NCI-H82 treated with DMSO at 0.1 percent for 48 hours (cell line): Measurements from ENCODE around the gene TP53BP1.
A peak's percentile ranks its signal among the peaks of the same experiment; 100 is the strongest.

ENCODE experiments used
- DNase-seq: peaks from one replicate; lab custom pipeline; 2025; ENCODE audit not compliant: unreplicated experiment; lab: John Stamatoyannopoulos, UW

TP53BP1 gene

DNA sequence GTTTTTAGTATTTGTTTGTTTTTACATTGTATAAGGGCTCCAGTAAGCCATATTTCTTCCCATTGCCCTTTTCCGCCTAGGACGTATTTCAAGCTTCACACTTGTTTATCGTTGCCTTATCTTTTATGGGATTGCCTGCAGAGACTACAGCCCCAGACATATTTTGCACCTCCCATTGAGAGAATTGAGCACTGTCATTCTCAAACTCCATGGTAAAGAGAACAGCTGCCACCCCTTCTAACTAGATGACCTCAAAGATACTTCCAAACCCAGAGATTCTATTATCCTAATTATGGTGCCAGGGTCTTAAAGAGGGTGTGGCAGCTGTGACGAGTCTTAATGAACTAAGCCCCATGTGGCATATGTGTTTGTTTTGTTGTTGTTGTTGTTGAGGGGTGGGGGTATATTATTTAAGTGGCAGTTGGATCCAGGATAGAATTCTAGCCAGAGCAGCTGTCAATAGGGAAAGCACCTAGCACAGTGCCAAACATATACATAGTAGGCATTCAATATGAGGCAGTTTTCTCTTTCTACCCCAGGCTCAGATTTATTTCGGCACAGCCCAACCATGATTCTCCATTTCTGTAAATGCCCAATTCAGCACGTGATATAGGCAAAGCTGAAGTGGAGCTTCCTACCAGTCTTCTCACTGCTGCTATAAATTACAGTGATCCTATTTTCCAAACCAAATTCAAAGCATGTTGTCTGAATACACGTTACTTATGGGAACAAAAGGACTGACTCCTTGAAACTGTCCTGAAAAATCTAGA, 932 bp upstream of the TP53BP1 start:
- DNase-seq: peak; percentile 95

DNA sequence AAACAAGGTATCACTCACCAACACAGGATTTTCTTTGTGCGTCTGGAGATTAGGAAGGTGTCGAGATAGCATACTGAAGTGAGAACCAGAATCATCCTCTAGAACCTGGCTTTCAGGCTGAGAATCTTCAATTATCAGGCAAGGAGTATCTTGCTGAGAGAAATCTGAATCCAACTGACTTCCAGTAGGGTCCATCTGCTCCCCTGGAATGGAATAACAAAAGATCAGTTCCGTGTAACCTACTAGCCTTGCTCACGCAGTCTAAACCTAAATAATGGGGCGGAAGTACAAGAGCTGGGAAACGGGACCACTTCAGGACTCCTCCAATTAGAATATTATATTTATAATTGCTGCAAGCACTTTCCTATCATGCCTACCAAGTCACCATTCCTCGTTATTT, 690 bp downstream of the TP53BP1 start:
- DNase-seq: no peak

DNA sequence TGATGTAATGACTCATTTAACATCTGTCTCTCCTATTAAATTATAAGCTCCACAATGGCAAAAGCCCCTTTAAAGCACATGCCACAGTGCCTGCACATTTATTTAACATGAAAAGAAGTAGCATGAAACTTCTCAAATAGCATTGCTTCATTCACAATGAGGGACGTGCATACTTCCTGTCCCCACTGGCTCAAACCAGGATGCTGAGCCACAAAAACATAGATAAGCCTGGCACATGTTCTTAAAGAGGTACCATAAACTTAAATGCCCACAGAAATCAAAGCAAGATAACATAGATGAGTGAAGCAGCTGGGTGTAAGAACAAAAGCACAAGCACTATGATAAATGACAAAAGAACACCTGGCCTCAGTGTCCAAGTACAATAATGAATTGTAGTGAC, 3.8 kb downstream of the TP53BP1 start:
- no peak for DNase-seq

DNA sequence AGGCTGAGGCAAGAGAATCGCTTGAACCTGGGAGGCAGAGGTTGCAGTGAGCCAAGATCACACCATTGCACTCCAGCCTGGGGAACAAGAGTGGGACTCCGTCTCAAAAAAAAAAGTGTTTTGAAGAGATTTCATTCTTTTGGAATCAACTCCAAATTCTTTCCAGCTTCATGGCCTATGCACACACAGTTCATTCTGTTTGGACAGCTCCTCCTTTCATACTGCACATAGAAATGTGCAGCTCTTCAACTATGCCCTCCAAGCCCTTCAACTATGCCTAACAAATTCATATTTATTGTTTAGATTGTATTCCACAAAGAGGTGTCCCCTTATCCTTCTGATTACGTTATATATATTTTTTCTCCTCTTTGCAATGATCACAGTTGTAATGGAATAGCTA, 4.2 kb downstream of the TP53BP1 start:
- DNase-seq: no peak

DNA sequence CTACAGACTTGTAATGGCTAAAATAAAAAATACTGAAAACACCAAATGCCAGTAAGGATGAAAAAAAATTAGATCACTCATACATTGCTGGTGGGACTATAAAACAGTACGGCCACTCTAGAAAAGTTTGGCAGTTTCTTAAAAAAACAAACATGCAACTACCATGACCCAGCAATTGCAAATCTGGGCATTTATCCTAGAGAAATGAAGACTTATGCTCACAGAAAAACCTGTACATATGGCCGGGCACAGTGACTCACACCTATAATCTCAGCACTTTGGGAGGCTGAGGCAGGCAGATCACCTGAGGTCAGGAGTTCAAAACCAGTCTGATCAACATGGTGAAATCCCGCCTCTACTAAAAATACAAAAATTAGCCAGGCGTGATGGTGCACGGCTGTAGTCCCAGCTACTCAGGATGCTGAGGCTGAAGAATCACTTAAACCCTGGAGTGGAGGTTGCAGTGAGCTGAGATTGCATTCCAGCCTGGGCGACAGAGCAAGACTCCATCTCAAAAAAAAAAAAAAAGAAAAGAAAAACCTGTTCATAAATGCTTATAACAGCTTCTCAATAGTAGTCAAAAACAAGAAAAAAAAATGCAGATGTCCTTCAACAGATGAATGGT, 5.6 kb downstream of the TP53BP1 start:
- DNase-seq: no peak

DNA sequence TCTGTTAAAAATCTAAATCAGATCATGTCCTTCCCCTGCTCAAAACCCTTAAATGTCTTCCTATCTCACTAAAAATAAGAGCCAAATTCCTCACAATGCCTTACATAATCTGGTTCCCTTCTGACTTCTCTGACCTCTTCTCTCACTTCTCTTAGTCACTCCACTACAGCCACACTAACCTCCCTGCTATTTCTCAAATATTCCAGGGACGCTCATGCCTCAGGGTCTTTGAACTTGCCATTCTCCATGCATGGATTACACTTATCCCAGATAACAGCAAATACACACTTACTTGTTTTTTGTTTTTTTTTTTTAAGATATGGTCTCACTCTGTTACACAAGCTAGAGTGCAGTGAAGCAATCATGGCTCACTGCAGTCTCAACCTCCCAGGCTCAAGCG, 8.5 kb downstream of the TP53BP1 start:
- DNase-seq: no peak

DNA sequence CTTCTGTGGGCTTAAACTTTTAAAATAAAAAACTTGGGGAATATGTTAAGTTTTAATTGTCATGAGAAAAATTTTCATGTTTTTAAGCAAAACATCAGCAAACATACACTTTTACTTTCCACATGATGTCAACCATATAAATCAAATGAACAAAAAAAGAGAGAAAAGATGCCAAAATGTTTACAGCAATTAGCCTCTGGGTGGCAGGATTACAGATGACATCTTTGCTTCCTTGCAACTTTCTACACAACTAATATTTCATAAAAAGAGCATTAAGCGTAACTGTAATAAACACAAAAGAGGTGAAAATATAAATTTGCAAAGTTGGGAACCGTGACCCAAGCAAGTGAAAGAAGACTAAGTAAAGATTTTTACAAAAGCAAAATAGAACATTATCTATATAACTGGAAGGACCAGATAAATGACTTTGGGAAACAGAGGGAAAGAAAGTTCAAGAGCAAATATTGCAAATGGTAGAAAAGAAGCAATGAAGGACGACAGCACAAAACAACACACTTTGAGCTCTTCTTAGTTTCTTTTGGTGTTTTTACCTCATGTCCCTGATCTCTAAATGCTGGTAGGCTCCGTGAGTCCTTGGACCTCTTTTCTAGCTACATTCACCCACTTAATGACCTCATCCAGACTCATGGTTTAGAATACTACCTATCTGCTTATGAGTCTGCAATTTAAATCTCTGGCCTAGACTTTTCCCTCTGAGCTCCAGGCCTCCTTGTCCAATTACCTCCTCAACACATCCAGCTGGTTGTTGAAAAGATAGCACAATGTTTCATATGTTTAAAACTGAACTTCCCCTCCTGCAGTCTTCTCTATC, 9.4 kb downstream of the TP53BP1 start:
- no peak for DNase-seq

DNA sequence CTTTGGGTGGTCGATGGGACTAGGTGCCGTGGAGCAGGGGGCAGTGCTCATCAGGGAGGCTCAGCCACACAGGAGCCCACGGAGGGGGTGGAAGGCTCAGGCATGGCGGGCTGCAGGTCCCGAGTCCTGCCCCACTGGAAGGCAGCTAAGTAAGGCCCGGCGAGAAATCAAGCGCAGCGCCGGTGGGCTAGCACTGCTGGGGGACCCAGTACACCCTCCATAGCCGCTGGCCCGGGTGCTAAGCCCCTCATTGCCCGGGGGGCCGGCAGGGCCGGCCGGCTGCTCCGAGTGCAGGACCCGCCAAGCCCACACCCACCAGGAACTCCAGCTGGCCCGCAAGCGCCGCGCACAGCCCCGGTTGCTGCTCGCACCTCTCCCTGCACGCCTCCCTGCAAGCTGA, 19.1 kb downstream of the TP53BP1 start:
- no peak for DNase-seq

DNA sequence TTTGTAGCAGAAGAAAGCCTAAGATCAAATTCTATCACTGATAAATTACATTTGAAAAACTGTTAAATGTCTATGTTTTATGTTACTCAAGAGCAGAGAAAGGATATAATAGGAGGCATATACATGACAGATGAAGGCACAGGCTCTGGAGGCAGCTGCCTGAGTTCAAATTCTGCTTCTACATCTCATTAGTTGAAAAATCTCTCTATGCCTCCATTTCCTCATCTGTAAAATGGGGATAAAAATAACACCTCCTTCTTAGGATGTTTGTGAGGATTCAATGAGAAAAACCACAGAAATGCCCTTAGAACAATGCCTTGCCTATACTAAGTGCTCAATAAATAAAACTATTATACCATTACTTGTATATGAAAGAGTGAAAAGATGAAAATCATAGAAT, 21.0 kb downstream of the TP53BP1 start:
- no peak for DNase-seq

DNA sequence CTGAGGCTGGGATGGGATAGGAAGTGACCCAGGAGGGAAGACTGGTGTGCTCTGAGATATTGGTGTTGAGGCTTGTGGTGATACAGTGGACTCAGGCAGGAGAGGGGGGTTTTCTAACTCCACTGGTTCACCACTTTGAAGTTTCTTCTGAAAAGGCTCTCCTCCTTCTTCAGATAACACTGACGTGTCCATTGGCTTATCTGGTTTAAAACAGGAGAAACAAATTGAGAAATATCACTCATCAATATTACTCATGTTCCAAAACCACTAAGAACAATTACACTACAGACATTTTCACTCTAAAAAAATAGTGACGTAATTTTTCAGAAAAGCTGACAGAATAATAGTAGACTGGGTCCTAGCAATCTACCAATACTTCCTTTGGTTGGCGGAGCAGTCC, 23.1 kb downstream of the TP53BP1 start:
- DNase-seq: no peak

DNA sequence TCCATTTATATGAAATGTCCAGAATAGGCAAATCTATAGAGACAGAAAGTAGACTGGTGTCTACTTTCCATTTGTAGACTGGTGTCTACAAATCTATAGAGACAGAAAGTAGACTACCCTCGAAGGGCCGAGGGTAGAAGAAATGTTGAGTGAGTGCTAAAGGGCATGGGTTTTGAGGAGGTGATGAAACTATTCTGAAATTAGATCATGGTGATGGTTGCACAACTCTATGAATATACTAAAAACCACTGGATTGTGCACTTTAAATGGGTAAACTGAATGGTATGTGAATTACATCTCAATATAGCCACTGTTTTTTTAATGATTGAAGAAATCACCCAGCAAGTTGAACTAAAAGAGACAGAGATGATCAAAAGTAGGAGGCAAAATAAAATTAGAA, 27.9 kb downstream of the TP53BP1 start:
- DNase-seq: no peak

DNA sequence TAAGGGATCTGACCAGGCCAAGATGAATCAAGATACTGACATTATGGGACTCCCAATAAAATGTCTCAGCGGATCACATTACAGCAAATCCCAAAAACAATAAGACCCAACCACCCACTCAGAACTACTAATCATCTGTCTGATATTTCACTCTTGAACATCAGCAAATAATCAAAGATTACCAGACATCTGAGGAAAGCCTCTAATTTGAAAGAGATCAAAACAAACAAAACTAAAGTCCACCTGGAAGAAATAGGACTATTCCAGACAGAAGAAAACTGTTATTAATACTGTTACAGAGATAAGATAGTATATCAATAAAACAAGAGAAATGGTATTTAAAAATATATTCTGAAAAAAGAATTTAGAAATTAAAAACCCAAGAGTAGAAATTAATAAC, 29.0 kb downstream of the TP53BP1 start:
- no peak for DNase-seq

DNA sequence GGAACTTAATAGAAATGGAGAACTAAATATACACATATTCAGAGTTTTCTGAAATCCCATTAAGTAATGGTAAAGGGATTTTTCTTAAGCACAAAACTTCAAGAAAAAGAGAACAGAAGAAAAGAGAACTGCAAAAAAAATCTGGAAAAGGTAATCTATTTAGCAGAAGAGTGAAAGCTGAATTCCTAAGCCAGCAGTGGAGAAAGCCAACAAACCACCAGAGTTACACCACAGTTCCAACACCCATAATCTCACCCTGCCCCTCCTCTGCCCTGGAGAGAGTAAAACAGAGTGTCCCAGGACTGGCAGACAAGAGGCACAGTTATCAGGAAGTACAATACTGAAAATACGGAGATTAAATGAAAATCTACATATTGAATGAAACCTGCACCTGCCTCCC, 29.4 kb downstream of the TP53BP1 start:
- DNase-seq: no peak

DNA sequence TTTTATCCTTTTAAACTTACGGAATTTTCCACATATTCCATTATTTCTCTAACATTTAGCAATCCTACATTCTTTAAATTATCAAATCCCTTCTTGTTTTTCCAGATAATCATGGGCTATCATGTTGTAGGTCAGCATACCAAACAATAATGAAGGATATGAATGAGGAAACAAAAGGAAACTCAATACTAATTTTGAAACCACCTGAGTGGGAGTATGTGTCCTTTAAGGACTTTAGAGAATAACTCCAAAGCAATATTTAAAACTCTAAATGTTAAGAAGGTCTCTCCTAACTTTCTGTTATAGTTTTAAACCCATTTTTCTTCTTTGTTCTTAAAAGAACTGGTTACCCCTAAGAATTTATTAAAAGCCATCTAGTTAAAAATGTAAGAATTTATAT, 43.0 kb downstream of the TP53BP1 start:
- DNase-seq: no peak

DNA sequence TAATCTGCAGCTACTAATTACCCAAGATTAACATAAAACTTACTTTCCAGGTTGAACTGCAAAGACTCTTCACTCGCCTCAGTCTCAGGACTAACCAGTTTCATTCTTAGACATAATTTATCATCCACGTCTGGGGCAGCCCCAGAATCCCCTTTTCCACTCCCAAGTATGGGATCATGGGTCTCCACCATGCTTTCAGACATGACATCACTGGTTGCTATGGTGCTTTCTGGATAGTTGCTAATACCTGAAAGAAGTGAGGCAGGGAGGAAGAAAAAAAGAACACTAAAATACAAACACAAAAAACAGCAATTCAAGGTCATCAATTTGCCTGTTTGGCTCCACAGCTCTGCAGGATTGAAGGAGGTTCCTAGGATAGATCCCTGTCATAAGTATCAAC, 46.6 kb downstream of the TP53BP1 start:
- no peak for DNase-seq

DNA sequence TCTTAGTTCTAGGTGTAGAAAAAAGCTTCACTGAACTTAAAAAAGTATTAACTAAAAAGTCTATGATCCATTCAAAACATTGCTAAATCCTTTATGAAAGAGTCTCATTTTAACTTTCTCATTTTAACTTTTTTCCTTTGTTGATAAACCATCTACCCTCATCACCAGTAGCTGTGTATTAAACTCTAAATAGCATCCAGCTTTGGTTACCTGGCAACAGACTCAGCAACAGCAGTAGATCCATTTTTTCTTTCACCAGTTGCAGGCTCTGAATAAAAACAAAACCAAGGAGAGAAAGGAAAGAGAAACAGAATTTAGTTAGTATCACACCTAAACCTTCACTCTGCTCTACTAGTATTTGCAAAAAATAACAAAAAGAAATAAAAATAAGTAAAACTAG, 51.6 kb downstream of the TP53BP1 start:
- no peak for DNase-seq

DNA sequence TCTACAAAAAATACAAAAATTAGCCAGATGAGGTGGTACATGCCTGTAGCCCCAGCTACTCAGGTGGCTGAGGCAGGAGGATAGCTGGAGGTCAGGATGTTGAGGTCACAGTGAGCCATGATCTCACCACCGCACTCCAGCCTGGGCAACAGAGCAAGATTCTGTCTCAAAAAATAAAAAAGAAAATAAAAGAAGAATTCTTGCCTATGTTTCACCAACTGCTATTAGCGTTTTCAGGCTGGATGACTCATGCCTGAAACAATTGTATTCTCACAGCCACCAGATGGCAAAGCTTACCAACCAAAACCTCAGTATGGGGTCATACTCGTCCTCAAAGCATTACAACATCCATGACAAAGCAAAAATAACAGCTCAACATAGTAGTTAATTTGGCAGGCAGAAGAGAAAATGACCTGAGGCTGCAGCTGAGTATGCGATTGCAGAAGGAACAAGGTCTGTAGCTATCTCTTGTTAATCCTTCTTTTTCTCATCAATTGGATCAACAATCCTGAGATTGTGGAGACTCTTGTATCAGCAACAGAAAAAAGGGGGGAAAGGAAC, 52.2 kb downstream of the TP53BP1 start:
- DNase-seq: peak; percentile 33

DNA sequence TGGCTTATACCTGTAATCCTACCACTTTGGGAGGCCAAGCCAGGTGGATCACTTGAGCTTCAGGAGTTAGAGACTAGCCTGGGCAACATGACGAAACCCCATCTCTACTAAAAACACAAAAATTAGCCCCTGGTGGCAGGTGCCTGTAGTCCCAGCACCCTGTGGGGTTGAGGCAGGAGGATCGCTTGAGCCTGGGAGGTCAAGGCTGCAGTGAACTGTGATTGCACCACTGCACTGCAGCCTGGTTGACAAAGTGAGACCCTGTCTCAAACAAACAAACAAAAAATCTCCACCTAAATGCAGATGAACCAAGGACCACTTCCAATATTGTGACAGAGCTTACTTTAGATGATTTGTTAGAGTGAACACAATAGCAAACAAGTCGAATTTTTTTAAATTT, 53.7 kb downstream of the TP53BP1 start:
- no peak for DNase-seq

DNA sequence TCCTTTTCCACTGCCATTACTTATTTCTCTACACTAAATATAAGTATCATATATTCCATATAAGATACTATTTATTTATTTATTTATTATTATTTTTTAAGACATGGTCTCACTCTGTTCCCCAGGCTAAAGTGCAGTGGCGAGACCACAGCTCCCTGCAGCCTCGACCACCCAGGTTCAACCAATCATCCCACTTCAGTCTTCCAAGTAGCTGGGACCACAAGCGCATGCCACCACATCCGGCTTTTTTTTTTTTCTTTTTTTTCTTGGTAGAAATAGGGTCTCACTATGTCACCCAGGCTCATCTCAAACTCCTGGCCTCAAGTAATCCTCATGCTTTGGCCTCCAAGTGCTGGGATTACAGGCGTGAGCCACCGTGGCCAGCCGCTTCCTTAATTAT, 56.6 kb downstream of the TP53BP1 start:
- no peak for DNase-seq

DNA sequence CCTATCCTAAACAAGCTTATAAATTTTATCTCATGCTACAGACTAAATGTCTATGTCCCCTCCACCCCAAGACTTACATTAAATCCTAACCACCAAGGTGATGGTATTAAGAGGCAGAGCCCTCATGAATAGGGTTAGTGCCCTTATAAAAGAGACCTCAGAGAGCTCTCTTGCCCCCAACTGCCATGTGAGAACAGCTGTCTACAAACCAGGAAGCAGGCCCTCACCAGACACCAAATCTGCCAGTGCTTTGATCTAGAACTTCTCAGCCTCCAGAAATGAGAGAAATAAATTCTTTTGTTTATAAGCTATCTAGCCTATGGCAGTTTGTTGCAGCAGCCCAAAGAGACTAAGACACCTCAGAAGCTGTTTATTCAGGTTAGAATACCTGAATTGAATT, 58.5 kb downstream of the TP53BP1 start:
- DNase-seq: no peak

DNA sequence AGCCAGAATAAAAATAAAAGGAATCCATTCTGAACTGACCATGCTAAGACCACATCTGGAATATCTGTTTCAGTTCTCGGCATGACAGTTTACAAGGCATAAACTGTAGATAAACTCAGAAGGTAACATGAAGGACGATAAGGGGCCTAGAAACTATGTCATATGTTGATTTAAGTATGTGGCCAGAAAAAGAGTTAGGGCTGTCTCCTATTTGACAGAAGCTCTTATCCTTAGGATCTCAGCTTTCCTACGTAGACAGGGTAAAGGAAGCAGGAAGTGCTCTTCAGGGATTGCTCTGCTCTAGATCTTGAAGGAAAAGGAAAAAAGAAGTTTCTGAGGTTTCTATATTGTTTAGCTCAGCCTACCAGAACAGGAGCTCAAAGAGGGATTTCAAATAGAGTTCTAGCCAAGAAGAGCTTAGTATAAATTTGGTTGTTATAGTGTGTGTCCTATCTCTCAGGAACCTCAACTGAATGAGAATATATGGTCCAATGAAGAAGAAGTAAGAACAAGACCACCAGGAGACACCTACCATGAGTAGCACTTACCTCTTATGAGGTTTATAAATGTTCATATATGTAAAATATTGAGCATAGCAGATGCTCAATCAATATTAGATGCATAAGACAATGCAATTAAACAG, 59.2 kb downstream of the TP53BP1 start:
- no peak for DNase-seq
